ENCODE data around the gene COL27A1. TPM values are rescaled to one million over a fixed set of nuclear protein-coding genes. Genes with fewer than 3 reads are reported as not detected.

COL27A1 gene
- total RNA-seq, 1 donor from 2014 or later = 41.1 TPM

DNA sequence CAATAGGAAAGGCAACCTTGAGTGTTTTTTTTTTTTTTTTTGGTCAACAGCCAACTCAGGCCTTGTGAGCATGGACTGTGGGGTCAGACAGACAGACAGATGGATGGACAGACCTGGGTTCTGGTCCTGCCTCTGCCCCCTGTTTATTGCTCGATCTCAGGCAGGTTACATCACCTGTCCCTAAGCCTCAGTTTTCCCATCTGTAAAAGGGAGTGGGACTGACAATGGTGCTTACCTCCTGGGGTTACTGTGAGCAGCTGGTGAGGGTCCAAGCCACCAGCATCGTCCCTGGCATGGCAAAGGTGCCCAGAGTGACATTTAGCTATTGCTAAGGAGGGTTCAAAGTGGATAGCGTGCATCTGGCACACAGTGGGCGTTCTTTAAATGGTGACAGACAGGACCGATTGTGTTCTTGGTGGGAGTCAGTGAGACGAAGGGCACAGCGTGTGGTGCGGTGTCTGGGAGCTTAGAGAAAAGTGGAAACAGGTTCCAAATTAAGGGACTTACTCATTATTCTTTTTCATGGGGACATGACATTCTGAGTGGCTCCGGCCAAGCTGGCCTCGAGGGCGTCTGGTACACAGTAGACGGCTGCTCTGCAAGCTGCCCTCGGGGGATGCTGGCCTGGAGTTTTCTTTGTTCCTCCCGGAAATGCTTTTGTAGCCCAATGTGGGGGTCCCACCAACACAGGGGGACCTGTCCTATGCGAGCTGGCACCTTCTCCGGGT, 72.1 kb downstream of the COL27A1 start:
- no peak for DNase-seq (ENCODE audit: low spot score)

DNA sequence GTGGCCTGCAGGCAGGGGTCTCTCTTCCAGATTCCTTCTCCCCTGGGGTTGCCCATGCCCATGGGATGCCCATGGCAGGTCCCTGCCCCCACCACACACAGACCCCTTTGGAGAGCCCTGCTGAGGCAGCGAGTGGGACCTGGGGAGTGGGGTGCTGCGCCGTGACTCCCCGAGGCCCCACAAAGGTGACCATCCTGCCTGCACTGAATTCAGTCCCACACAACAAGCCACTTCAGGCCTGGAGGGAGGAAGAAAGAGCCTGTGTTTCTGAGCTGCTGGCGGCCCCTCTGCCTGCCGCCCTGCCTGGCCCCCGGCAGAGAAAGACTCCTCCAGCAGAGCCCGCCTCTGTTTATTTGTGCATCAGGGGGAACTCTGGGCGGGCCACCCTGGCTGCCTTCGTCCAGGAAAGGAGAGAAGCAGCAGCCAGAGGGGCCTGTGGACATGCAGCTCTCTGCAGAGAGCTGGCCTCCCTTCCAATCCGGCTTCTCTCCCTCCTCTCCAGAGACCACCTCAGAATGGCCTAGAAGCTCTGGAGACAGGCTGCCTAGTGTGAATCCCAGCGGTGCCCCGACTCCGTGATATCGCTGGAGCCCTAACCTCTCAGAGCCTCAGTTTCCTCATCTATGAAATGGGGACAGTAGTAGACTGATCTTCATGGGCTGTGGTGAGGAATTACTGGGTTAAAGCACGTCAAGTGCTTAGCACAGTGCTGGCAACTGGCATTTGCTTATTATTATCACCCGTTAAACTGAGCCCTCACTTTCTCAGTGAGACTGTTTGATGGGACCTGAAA, 72.9 kb downstream of the COL27A1 start:
- DNase-seq (ENCODE audit: low spot score) = no peak

DNA sequence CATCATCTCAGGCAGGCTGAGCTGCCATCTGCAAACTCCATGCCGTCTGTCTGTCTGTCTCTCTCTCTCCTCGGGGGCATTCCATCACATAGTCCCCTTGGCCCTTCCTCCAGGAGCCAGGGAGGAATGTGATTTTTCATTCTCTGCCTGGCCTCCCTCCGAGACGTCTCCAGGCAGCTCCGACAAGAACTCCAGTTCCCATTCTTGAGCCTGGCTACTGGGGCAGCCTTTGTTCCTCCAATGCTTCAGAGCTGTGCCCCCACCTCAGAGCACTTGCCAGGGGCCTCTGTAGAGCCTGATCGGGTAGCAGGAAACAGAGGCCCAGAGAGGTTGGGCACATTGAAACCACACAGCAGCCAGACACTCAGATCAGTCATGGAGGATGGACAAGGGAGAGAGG, 74.0 kb downstream of the COL27A1 start:
- DNase-seq (ENCODE audit: low spot score) = no peak

DNA sequence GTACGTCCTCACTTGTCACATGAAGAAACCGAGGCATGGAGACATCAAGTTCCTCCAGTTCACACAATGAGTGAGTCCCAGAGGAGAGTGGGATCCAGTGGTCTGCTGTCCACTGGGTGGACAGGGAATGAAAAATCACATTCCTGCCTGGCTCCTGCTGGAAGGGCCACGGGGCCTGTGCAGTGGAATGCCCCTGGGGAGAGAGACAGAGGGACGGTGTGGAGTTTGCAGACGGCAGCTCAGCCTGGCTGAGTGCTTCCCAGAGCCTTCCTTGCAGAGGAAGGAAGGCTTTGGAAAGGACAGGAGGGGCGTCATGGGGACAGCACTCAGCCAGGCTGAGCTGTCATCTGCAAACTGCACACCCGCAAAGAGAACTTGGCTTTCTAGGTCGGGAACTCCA, 74.7 kb downstream of the COL27A1 start:
- no peak for DNase-seq (ENCODE audit: low spot score)

DNA sequence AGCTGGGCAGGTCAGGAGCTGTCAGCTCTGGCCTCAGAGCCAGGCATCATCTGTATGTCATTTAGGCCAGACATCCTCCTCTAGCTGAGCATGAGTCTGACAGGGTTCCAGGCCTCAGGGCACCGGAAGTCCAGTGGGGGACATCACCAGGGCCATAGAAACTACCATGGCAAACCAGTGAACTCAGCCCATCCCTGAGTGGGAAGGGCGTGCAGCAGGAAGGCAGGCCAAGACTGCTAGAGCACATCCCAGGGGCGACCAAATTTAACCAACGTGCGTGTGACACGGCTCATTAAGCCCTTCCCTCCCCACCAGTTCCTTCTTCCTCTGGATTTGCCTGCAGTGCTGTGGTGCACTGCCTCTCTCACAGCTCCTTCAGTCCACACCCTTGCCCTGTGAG, 75.9 kb downstream of the COL27A1 start:
- no peak for DNase-seq (ENCODE audit: low spot score)

DNA sequence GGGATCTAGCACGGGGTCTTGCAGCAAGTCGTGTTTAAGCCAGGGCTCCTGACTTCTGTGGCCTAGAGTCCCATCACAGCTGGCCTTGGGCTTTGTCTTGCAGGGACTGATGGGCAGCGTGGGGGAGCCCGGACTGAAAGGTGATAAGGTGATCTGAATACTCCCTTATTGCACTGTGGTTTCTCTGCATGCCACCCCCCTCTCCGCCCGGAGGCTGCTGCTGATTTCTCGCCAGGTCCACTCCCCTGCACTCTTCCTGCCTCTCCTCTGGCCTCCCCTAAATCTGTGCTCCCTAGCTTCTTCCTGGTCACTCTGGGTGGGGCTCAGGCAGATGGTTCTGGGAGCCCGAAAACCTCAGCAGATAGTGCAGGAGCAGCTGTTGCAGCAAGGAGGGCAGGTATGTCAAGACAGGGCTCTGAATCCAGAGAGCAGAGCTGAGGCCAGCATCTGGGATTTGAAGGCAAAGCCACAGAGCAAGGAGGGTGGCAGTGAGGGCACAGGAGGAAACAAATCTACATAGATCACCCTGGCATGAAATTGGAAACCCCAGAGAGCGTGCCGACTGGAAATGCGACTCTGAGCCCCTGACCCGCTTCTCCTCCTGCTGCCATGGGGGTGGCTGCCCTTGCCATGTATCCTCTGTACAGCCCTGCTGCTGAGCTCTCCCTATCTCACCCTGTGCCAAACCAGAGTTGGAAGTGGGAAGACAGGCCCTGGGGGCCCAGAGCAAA, 76.5 kb downstream of the COL27A1 start:
- DNase-seq (ENCODE audit: low spot score) = no peak

DNA sequence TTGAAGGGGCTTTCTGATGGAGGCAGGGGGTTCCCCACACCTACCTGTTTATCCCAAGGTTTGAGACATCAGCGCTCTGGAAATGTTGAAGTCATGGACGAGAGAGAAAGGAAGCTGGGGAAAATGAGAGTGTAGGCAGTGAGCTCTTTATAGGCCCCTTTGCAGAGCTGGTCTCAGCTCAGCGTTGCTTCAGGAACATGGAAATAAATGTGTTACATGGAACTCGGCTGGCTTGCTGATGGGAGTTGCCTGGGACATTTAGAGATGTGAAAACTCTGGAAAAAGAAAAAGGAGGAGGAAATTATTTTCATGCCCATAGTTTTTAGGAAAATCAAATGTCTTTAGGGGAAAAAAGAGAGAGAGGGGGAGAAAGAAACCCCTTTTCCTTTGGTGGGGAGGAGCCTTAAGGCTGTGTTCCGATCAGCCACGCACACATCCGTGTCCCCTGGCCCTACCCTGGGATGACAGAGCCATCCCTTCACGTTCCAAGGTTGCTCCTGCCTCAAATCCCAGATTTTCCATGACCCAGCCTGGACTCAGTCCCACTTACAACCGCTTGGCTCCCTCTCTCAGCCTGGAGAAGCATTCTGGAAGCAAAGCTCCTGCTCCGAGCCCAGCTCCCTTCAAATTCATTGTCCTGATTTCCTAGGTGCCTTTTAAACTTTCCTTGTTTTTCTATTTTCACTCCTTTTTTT, 78.3 kb downstream of the COL27A1 start:
- DNase-seq (ENCODE audit: low spot score) = peak; percentile 34

DNA sequence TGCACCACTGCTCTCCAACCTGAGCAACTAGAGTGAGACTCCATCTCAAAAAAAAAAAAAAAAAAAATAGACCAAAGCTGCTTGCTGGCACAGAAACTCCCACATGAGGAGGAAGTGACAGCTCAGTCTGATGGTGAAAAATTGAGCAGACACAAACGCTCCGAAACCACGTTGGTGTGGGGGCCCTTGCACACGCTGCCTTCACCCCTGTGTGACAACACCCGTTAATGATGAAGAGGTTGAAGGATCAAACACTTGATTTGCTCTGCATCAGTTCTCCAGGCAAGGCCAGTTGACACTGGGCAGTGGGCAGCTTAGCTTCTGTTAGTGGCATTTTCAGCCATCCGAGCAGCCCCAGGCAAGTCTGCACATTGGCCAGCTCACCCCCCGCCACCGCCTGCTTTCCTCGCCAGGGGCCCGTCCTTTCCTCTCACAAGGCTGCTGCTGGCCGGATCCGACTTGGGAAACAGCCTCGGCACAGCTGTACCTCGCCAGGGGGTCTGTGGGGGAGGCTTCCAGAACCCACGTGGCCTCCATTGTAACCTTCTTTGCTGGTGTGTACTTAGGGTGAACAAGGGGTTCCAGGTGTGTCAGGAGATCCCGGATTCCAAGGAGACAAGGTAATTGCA, 79.8 kb downstream of the COL27A1 start:
- DNase-seq (ENCODE audit: low spot score) = no peak

DNA sequence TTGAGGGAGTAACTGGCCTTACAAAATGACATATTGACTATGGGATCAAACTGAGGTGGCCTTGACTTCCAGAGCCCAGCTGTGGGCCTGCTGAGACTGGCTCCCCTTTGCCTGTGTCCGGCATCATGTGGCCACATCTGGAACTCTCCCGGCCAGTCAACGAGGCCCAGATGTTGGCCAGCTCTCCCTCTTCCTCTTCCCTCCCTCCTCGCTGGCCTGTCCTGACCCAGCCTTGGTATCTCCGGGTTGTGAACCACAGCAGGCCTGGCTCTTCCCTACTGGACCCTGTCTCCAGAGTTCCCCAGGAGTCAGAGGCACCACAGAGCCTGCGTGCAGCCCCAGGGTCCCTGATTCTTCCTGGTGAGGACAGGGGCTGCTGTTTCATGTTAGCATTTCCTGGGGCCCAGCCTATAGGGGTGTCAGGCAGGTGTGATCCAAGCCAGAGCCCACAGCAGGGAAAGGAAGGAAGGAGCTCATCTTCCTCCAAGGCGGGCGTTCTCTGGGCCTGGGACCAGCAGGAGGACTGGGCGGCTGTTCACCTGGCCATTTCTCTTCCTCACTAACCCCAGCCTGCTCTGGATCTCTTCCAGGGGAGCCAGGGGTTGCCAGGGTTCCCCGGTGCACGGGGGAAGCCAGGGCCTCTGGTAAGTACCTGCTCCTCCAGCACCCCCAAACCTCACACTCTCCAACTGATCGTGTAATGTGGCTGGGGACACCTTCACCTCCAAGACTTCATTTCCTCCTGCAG, 81.2 kb downstream of the COL27A1 start:
- DNase-seq (ENCODE audit: low spot score) = no peak

DNA sequence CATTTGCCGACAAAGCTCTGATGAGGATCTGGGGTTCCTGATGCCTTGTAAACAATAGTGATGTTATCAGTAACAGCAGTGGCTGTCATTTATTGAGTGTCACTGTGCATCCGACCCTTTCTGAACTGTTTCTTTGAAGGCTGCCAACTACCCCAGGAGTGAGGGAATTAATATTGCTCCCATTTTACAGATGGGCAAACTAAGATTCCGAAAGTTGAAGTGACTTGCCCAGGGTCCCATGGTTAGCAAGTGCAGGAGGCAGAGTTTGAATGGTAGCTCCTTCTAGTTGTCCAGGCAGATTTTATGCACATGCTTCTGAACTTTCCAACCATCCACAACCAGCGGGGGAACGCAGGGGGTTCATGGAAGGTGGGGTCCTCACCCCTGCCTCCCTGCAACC, 81.9 kb downstream of the COL27A1 start:
- no peak for DNase-seq (ENCODE audit: low spot score)

DNA sequence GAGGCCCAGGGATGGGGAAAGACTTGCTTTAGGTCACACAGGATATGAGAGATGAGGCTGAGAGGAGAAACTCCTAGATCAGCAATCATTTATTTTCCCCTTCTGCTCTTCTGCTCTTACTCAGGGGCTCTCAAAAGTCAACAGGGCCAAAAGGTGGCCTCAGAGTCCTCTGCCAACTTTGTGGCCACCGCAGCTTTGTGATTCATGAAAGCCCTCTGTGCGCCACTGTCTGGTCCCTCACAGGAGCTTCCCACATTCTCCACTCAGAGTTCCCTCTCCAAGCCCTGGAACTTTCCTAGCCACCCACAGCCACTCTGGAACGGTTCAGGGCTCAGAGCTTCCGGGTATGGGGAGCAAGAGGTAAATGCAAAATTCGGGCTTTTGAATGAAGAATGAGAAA, 82.4 kb downstream of the COL27A1 start:
- DNase-seq (ENCODE audit: low spot score) = no peak

DNA sequence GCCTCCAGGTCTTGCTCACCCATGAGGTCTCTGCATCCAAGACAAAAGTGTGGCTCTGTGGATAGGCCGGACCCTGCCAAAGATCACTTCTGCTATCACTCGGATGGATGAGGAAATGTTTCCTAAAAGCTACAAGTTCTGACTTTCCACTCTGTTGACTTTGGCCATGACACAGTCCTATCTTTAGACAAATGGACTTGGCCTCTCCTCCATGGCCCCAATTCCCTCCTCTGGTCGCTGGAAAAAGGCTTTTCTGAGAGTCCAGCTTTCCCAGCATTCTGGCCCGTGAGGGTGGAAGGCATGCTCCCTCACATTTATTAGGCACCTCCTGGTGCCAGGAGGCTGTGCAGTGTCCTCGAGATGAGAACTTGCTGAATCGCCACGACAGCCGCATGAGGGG, 83.1 kb downstream of the COL27A1 start:
- no peak for DNase-seq (ENCODE audit: low spot score)

DNA sequence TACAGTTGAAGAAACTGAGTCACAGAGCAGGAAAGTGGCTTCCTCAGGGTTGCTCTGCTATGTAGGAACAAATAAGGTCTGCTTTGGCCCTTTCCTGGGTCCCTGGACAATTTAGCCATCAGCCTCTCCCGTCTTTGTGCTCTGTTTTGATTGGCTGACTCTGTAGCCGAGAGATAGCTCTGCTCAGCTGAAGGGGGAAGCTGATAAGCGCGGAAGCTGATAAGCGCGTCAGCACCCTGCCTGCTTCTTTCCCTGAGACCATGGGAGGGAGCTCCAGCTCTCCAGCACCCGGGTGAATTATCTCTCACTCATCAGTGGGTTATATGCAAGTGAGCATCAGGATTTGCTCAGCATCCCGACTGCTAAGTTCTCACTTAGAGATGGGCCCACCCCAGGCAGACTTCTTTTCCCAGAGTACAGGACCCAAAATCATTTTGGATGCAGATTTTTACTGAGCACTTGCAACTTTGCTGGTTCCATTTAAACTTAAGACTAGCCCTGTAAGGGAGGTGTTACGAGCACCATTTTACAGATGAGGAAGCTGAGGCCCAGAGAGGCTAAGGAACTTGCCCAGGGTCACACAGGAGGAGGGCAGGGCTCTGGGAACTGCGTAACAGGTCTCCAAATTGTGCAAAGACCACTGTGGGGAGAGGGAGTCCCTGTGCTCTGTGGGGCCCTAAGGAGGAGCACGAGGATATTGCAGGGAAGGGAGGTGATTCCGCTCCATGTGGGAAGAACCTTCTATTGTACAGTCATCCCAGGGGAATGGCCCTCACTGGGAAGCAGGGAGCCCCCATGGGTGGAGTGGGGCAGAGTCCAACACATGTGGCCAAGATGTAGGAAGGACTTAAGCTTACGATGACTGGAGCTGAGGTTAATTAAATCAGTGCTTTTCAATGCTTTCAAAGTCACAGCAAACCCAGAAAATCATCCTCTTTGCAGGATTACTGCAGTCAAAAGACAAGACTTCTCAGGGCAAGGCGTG, 83.8 kb downstream of the COL27A1 start:
- no peak for DNase-seq (ENCODE audit: low spot score)

DNA sequence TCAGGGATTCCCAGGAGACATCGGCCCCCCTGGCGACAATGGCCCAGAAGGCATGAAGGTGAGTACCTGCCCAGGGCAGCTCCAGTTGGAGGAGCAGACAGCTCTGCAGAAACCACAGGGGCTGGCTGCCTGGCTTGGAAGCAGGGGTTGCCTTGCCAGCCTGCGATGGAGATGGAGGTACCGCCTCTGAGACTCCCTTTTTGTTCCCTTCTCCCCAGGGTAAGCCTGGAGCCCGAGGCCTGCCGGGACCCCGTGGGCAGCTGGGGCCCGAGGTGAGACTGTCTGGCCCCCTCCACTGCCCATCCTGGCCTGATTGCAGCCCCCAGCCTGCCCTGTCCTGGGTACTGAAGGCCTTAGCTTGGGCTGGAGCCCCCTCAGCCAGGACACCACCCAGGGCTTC, 84.9 kb downstream of the COL27A1 start:
- no peak for DNase-seq (ENCODE audit: low spot score)

DNA sequence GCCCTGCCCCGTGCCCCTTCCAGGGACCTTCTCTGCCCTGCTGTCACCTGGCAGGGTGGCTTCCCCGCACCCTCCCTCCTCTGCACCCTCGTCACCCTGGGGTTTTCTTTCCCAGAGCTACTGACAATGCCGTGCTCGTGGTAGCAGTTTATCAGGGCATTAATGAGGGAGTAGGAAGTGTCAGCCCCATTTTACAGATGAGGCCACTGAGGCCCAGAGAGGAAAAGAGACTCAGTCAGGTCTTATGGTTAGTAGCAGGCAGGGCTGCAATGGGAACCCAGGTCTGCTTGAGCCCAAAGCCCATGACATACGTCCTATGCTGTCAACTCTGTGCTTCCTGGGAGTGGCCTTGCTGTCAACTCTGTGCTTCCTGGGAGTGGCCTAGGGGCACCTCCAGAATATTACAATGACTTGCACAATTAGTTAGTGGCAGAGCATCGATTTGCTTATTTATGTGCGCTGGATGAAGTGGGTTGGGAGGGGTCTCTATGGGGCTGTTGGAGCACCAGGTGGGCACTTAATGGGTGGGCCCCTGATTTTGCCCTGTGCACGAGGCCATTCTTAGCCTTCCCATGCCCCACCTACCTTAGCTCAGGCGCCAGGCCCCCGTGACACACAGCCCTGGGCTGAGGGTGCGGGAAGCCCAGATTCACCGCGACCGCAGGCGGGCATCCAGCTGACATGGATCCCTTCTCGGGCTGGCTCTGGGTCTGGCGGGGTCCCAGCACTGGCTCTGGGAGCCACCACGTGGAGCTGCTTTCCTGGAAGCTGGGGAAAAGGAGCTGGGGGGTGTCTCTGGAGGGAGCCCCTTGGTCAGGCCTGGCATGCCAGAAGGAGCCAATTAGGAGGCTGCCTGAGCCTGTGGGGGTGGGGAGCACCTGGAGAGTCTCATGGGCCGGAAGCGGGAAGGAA, 85.6 kb downstream of the COL27A1 start:
- DNase-seq (ENCODE audit: low spot score) = no peak

DNA sequence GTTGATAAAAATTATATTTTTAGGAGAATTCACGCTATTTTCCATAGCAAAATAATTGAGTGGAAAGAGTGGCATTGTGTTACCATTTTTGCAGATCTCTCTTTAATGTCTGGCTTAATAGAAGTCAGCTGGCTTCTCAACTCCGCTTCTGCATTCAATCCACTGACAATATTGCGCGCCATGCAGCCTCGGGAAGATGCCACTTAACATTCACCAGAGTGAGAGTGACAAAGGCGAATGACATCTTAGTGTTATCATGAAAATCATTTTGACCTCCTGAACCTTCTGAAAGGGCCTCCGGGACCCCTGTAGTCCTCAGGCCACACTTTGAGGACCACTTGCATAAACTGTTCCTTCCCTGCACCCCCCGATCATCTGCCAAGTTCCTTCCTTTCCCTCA, 87.5 kb downstream of the COL27A1 start:
- DNase-seq (ENCODE audit: low spot score) = no peak

DNA sequence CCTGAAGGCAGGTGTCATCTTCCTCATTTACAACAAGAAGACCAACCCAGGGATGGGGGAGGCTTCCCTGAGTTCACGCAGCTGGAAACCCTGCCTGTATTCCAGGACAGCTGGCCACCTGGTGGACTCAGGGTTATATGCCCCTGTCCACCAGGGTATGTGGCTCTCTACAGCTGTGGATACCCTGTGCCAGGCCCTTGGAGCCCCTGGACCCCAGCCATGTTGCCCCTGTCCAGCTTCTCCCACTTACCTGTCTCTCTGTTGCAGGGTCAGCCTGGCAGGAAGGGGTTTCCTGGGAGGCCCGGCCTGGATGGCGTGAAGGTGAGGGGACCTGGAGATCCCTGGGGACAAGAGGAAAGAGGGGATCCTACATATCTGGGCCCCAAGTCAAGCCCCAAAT, 87.9 kb downstream of the COL27A1 start:
- no peak for DNase-seq (ENCODE audit: low spot score)

DNA sequence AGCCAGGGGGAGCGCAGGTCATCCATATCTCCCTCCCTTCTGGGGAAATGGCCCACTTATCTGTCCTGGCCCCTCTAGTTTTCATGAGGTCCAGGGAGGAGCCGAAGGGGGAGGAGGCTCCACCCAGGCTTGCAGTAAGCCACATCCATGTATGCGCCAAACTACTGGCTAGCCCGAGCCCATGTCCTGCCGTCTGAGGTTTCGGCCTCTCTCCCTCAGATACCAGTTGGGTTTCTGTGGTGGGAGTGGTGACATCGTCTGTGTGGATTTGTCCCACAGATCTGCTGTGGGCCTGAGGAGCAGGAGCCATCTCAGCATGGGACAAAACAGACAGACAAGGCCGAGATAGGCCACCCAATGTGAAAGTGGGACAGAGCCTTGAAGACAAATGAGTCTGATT, 89.2 kb downstream of the COL27A1 start:
- no peak for DNase-seq (ENCODE audit: low spot score)

DNA sequence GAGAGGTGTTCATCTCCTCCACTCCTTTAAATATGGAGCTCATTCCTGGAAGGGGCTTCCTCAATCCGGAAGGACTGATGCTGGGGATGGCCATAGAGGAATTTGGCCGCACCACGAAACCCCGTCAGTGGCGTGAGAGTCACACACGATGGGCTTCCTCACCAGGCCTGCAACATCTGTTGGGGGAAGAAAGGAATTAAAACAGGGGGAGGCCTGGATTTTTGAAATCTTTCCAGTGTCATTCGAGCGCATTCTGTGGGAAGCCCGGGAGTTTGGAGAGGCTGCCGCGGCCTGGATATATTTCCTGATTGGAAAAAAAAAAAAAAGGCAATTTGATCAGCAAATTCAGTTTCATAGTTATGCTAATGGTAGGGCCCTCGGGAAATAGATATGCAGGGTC, 91.2 kb downstream of the COL27A1 start:
- DNase-seq (ENCODE audit: low spot score) = no peak
